SK-N-SH (cell line): Measurements from ENCODE around the gene SCD. TPM values are rescaled to one million over a fixed set of nuclear protein-coding genes. Genes with fewer than 3 reads are reported as not detected.

Experiments used
- CTCF ChIA-PET: fragments of 300-600, 350-600 bp; formaldehyde crosslinking; extraction: SDS; loops from one replicate; lab custom pipeline; 2021; lab: Yijun Ruan, JAX
- POLR2A ChIA-PET: fragments of 350-600 bp; sonication (Branson Sonifier 250); formaldehyde crosslinking; extraction: SDS; loops from one replicate; lab custom pipeline; 2020; ENCODE audit warnings: antibody characterized with exemption, inconsistent platforms; lab: Yijun Ruan, JAX
- DNase-seq: peaks from one replicate; pipeline ENCODE4 v3.0.0; 2012
- H2AFZ ChIP-seq: fragments of 200-600 bp; sonication (generic); 2 replicates; pipeline ENCODE4 v1.8.1; 2016; ENCODE audit warnings: antibody characterized with exemption, mild to moderate bottlenecking, low read depth
- H3F3A ChIP-seq: fragments of 200-600 bp; sonication (generic); replicated peaks from 2 replicates; pipeline ENCODE3; 2016; ENCODE audit warnings: antibody characterized with exemption, mild to moderate bottlenecking; ENCODE audit not compliant: insufficient read depth
- H3K27ac ChIP-seq, 2 experiments: fragments of 200-500 bp in 1 of 2; fragments of 200-600 bp in 1 of 2; sonication (Bioruptor generic) in 1 of 2; sonication (generic), shearing (Covaris generic) in 1 of 2; 2 replicates each; pipeline versions ENCODE4 v1.5.1 to v1.6.1; 2014 to 2016; ENCODE audit warnings: low read depth in 2 of 2, inconsistent platforms in 1 of 2, low read length in 1 of 2, mild to moderate bottlenecking in 1 of 2, mixed read lengths in 1 of 2
- H3K27me3 ChIP-seq: fragments of 200-600 bp; sonication (generic), shearing (Covaris generic); 2 replicates; pipeline ENCODE4 v1.6.1; 2016; ENCODE audit warnings: mixed run types; ENCODE audit not compliant: insufficient read depth
- H3K36me3 ChIP-seq, 2 experiments: fragments of 200-500 bp in 1 of 2; fragments of 200-600 bp in 1 of 2; sonication (Bioruptor generic) in 1 of 2; sonication (generic) in 1 of 2; replicated peaks in 1 of 2; 2 replicates each; pipeline versions ENCODE3 to v1.5.1; 2014 to 2016; ENCODE audit warnings: low read length in 1 of 2, mild to moderate bottlenecking in 1 of 2; ENCODE audit not compliant: insufficient read depth in 2 of 2, control insufficient read depth in 1 of 2
- H3K4me1 ChIP-seq, 2 experiments: fragments of 200-500 bp in 1 of 2; fragments of 200-600 bp in 1 of 2; sonication (Bioruptor generic) in 1 of 2; sonication (generic), shearing (Covaris generic) in 1 of 2; 2 replicates each; pipeline versions ENCODE4 v1.5.1 to v1.6.1; 2014 to 2016; ENCODE audit warnings: low read depth in 1 of 2, low read length in 1 of 2, mixed run types in 1 of 2; ENCODE audit not compliant: insufficient read depth in 2 of 2, control insufficient read depth in 1 of 2
- H3K4me2 ChIP-seq: fragments of 200-600 bp; sonication (generic), shearing (Covaris generic); 2 replicates; pipeline ENCODE4 v1.6.1; 2017; ENCODE audit warnings: mixed run types
- H3K4me3 ChIP-seq, 2 experiments: fragments of 200-500 bp in 1 of 2; fragments of 200-600 bp in 1 of 2; sonication (Bioruptor generic) in 1 of 2; sonication (generic), shearing (Covaris generic) in 1 of 2; 2 replicates each; pipeline versions ENCODE4 v1.5.1 to v1.8.1; 2014 to 2016; ENCODE audit warnings: low read depth in 2 of 2, inconsistent platforms in 1 of 2, low read length in 1 of 2, mild to moderate bottlenecking in 1 of 2, mixed read lengths in 1 of 2, moderate library complexity in 1 of 2
- H3K79me2 ChIP-seq: fragments of 200-600 bp; sonication (generic); 2 replicates; pipeline ENCODE4 v1.8.1; 2017; ENCODE audit warnings: mild to moderate bottlenecking; ENCODE audit not compliant: insufficient read depth
- H3K9ac ChIP-seq: fragments of 200-600 bp; sonication (generic); 2 replicates; pipeline ENCODE4 v1.6.1; 2017; ENCODE audit warnings: mixed run types
- H3K9me2 ChIP-seq: fragments of 200-600 bp; sonication (generic); 2 replicates; pipeline ENCODE4 v1.6.1; 2017; ENCODE audit warnings: mixed run types
- H3K9me3 ChIP-seq: fragments of 200-600 bp; sonication (generic); 2 replicates; pipeline ENCODE4 v1.6.1; 2017; ENCODE audit warnings: mixed run types, mild to moderate bottlenecking, moderate library complexity
- H4K20me1 ChIP-seq: fragments of 200-600 bp; sonication (generic); 2 replicates; pipeline ENCODE4 v1.6.1; 2017; ENCODE audit warnings: mild to moderate bottlenecking, mixed run types; ENCODE audit not compliant: insufficient read depth
- EP300 ChIP-seq, 2 experiments: IDR thresholded peaks; 2 replicates each; pipeline versions ENCODE4 v1.4.0 to v1.6.1; 2012; ENCODE audit warnings: borderline replicate concordance in 1 of 2, low read depth in 1 of 2, low read length in 1 of 2
- EZH2phosphoT487 ChIP-seq: fragments of 200-600 bp; sonication (generic); IDR thresholded peaks from 2 replicates; pipeline ENCODE4 v1.6.1; 2017; ENCODE audit warnings: low read depth, mixed run types, mild to moderate bottlenecking, antibody characterized with exemption, moderate library complexity, borderline replicate concordance
- FOXJ3 ChIP-seq: sonication (generic); formaldehyde crosslinking; IDR thresholded peaks from 2 replicates; pipeline ENCODE4 v1.5.1; 2020; ENCODE audit warnings: mild to moderate bottlenecking, missing genetic modification reagents
- FOXM1 ChIP-seq: IDR thresholded peaks from 2 replicates; pipeline ENCODE4 v1.4.0; 2012; ENCODE audit warnings: low read depth, mild to moderate bottlenecking
- JUND ChIP-seq: IDR thresholded peaks from 2 replicates; pipeline ENCODE4 v1.4.0; 2012
- NFIC ChIP-seq: IDR thresholded peaks from 2 replicates; pipeline ENCODE4 v1.4.0; 2012; ENCODE audit warnings: borderline replicate concordance
- POLR2AphosphoS5 ChIP-seq: IDR thresholded peaks from 2 replicates; pipeline ENCODE4 v1.6.1; 2012; ENCODE audit warnings: low read depth, low read length
- RAD21 ChIP-seq: IDR thresholded peaks from 2 replicates; pipeline ENCODE4 v1.6.1; 2012; ENCODE audit warnings: mild to moderate bottlenecking, low read length
- RCOR1 ChIP-seq: fragments of 150-350 bp; IDR thresholded peaks from 2 replicates; pipeline ENCODE4 v1.6.1; 2017; ENCODE audit warnings: antibody characterized with exemption, low read length
- SMC3 ChIP-seq: IDR thresholded peaks from 2 replicates; pipeline ENCODE4 v1.6.1; 2012; ENCODE audit warnings: low read depth, low read length, improper control_type of control experiment
- TAF1 ChIP-seq: IDR thresholded peaks from 2 replicates; pipeline ENCODE4 v1.6.1; 2012; ENCODE audit warnings: low read depth, mild to moderate bottlenecking, low read length, moderate library complexity, borderline replicate concordance
- TCF12 ChIP-seq: IDR thresholded peaks from 2 replicates; pipeline ENCODE4 v1.4.0; 2012
- USF2 ChIP-seq: fragments of 150-350 bp; IDR thresholded peaks from 2 replicates; pipeline ENCODE4 v1.6.1; 2017; ENCODE audit warnings: antibody characterized with exemption, low read length, low read depth, borderline replicate concordance
- WGBS: methylation state at CpG from one replicate; pipeline ENCODE4 v1.1.6; 2017; ENCODE audit warnings: low lambda C conversion rate; 5-methylcytosine and 5-hydroxymethylcytosine counted together
- polyA plus RNA-seq, 3 experiments: library from polyadenylated mRNA; depleted of rRNA; stranded (reverse); fragments of >200 nt; gene quantifications; 2 replicates each; pipeline ENCODE4 v1.2.3, GENCODE V29; 2012
- TF ChIP-seq, protein P1 (sequence below): IDR thresholded peaks from 2 replicates; pipeline ENCODE4; 2012
- TF ChIP-seq, protein P2 (sequence below): fragments of 200-600 bp; sonication (generic); IDR thresholded peaks from 2 replicates; pipeline ENCODE4 v1.6.1; 2017; ENCODE audit warnings: antibody characterized with exemption, mild to moderate bottlenecking, moderate library complexity

The SCD gene
- polyA plus RNA-seq, 1 of the 3 experiments (the other 2 are of a cell fraction): 19.7 TPM

DNA sequence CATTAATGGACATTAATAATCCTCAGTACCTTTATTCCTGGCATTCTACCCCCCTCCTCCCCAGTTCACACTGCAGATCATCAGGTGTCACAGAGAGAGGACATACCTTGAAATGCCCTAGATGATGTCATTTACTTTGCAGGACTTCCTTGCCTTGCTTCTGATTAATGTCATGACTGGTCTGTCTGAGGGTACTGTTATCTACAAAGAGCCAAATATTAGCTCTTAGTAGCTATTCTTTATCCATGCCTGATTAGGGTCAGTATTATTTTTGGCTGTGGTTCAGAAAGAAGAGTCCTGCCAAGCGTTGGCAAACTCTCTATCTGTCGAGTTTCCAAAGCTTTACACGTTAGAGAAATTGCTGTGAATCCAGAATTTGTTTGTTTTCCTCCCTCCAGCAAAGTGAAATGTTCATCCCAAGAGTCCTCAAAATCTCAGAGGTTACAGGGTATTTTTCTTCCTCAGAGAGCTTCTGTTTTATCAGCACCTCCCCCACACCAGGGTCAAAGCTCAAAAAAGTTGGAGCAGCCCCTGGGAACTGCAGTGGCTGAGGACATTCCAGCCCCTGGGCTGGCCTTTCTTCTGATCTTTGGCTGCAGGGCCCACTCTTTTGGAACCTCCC, 12.6 kb downstream of the SCD start:
- Histone ChIP-seq H2AFZ (no peak overlapping the region), H3K4me2 (no peak overlapping the region), H3K27me3 (no peaks in the 10 kb centered on the region), H3K9ac (no peak overlapping the region), H4K20me1 (no peaks in the 10 kb centered on the region), H3K27ac (peak overlapping the region in 1 of 2 experiments; percentile 76; a peak in 2 of 4 replicates), H3K4me3 (no peak overlapping the region; a peak in 1 of 4 replicates), H3K79me2 (no peaks in the 10 kb centered on the region), H3K9me3 (no peaks in the 10 kb centered on the region), H3K4me1 (peaks cover 15 to 56% of the 10 kb centered on the region in 2 experiments), H3F3A (peaks cover 9% of the 10 kb centered on the region), H3K9me2 (no peaks in the 10 kb centered on the region), H3K36me3 (peaks cover 10 to 52% of the 10 kb centered on the region in 2 experiments)
- WGBS: 26% methylated on average over 3 of the region's 3 CpGs
- peak; percentile 61; the same call in 1 of the 2 replicates for TF ChIP-seq RCOR1
- TF ChIP-seq NFIC: peak; percentile 43
- TF ChIP-seq EP300 (IDR thresholded peaks at IDR 0.05; ENCODE audit: borderline replicate concordance in 1 of 2, low read depth in 1 of 2, low read length in 1 of 2): peak in 1 of 2 experiments; percentile 60; a peak in 2 of 4 replicates
- TF ChIP-seq RAD21: peak; percentile 1; the same call in 1 of the 2 replicates
- TF ChIP-seq, protein P1, sequence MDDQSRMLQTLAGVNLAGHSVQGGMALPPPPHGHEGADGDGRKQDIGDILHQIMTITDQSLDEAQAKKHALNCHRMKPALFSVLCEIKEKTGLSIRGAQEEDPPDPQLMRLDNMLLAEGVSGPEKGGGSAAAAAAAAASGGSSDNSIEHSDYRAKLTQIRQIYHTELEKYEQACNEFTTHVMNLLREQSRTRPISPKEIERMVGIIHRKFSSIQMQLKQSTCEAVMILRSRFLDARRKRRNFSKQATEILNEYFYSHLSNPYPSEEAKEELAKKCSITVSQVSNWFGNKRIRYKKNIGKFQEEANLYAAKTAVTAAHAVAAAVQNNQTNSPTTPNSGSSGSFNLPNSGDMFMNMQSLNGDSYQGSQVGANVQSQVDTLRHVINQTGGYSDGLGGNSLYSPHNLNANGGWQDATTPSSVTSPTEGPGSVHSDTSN: no peak
- peak; percentile 57 for DNase-seq
- CTCF ChIA-PET: interaction anchor here (1.0 to 2.7 kb wide), 8 partner anchors 11 to 159 kb away, joined by 3 to 14 read pairs (median 4); partner anchors contain the start of gene SCD
- POLR2A ChIA-PET: interaction anchor here (0.7 to 2.1 kb wide), 4 partner anchors 10 to 639 kb away, joined by 3 to 15 read pairs (median 9); partner anchors contain the start of gene SCD

DNA sequence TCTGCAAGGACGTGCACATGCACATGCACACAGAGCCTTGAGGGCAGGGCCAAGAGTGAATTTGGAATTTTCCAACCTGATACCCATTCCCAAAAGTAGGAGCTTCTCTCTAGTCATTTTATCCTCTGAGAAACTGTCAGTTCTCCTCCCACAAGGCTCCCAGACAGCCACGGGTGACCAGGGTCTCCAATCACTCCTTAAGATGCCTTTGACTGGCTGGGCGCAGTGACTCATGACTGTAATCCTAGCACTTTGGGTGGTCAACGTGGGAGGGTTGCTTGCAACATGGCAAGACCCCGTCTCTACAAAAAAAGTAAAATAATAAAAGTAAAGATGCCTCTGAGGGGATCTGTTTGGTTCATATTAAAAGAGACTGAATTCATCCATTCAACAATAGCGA, 13.2 kb downstream of the SCD start:
- Histone ChIP-seq H4K20me1 (no peaks in the 10 kb centered on the region), H3F3A (peaks cover 9% of the 10 kb centered on the region), H3K79me2 (no peaks in the 10 kb centered on the region), H3K27ac (peak overlapping the region in 1 of 2 experiments; percentile 76; a peak in 2 of 4 replicates), H3K9me2 (no peaks in the 10 kb centered on the region), H3K27me3 (no peaks in the 10 kb centered on the region), H3K4me2 (no peak overlapping the region), H2AFZ (no peak overlapping the region), H3K9ac (no peak overlapping the region), H3K4me1 (peaks cover 20 to 61% of the 10 kb centered on the region in 2 experiments), H3K36me3 (peaks cover 8 to 46% of the 10 kb centered on the region in 2 experiments), H3K4me3 (no peak overlapping the region), H3K9me3 (no peaks in the 10 kb centered on the region)
- no peak for DNase-seq
- CTCF ChIA-PET: interaction anchor here (1.0 to 2.7 kb wide), 5 partner anchors 11 to 158 kb away, joined by 3 to 14 read pairs (median 4); partner anchors contain the start of gene SCD
- TF ChIP-seq USF2 (no peak), POLR2AphosphoS5 (no peak), FOXJ3 (CRISPR knock-in tag) (no peak), SMC3 (no peak), FOXM1 (no peak), TCF12 (no peak), JUND (no peak), EZH2phosphoT487 (no peak), TAF1 (no peak)
- TF ChIP-seq, protein P2, sequence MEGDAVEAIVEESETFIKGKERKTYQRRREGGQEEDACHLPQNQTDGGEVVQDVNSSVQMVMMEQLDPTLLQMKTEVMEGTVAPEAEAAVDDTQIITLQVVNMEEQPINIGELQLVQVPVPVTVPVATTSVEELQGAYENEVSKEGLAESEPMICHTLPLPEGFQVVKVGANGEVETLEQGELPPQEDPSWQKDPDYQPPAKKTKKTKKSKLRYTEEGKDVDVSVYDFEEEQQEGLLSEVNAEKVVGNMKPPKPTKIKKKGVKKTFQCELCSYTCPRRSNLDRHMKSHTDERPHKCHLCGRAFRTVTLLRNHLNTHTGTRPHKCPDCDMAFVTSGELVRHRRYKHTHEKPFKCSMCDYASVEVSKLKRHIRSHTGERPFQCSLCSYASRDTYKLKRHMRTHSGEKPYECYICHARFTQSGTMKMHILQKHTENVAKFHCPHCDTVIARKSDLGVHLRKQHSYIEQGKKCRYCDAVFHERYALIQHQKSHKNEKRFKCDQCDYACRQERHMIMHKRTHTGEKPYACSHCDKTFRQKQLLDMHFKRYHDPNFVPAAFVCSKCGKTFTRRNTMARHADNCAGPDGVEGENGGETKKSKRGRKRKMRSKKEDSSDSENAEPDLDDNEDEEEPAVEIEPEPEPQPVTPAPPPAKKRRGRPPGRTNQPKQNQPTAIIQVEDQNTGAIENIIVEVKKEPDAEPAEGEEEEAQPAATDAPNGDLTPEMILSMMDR: no peak
- WGBS: 74% methylated on average over 5 of the region's 6 CpGs
- POLR2A ChIA-PET: interaction anchor here (0.7 to 2.1 kb wide), 4 partner anchors 10 to 14 kb away, joined by 3 to 15 read pairs (median 8); partner anchors contain the start of gene SCD
